SIG-M5 (cell line): ENCODE results near the gene ACSS2.

Experiments
- DNase-seq: peaks from one replicate; lab custom pipeline; 2025; lab: John Stamatoyannopoulos, UW

The ACSS2 gene

DNA sequence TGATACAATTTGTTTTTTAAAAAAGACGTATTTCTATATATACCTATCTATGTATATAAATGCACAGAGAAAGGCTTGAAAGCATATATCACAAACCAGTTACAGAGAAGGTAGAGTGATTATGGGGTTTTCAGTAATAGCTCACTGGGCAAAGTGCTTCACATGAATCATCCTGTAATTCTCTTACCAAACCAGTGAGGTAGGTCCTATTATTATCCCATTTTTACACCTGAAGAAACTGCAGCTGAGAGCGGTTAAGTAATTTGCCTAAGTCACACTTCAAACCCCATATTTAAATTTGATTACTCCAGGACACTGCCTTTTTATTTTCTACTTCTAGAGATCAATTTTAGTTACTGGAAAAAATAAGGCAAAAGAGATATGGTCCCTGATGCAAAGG, 74.8 kb downstream of the ACSS2 start:
- DNase-seq, result no peak

DNA sequence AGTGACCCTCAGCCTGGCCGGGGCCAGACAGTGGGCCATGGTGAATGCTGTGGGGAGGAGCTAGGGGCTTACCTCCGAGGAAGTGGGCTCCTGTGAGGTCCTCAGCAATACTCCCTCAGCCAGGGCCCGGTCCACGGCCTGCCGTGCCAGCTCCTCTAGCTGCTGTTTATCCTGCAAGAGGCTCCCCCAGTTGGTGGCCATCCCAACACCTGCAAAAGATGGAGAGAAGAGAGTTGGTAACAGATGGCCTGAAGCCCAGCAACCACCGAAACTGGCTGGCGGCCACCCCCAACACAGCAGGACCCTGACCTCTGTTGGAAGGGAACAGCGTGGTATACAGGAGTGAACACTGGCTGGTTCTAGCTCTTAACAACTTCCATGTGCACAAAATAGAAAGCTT, 75.2 kb downstream of the ACSS2 start:
- DNase-seq, result no peak

DNA sequence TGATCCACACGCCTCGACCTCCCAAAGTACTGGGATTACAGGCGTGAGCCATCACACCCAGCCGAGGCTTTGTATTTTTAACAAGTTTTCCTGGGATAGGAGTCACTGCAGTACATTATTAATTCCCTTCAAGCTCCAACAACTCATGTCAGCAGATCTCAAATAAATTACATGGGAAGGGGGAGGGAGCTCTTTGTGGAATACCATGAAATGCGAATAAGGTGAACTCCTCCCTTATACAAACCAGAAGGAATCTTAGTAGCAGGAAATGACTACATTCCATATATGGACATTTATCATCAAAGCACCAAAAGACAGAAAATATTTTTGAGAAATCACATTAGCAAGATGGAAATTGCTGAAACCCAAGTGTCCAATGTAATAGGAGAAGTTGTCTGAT, 76.3 kb downstream of the ACSS2 start:
- no peak for DNase-seq

DNA sequence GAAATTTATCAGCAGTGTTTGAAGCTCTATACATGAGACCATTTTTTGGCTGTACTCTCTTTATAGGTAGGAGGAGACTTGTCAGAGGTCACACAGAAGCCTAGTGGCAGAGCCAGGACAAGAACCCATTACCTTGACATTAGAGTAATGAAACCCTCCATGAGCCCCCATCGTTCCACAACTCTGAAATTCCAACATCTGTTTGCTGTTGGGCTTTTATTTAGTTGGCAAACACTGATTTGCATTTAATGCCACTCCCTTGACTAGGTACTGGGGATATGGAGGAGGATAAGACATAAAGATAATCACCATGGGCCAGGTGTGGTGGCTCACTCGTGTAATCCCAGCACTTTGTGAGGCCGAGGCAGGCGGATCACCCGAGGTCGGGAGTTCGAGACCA, 77.5 kb downstream of the ACSS2 start:
- no peak for DNase-seq

DNA sequence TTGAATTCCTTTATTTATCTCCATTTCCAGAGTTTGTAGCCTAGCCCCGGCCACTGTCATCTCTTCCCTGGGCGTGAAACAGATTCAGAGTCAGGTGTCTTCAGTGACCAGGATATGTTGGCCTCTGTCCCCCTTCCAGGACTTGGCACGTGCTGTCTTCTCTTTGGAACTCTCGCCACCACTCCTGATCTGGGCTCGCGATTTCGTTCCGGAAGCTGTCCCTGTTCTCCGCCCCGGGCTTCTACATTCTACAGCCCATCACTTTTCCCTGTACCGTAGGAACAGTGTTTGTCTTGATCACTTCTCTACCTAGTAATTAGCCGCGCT, 78.5 kb downstream of the ACSS2 start:
- DNase-seq, result no peak

DNA sequence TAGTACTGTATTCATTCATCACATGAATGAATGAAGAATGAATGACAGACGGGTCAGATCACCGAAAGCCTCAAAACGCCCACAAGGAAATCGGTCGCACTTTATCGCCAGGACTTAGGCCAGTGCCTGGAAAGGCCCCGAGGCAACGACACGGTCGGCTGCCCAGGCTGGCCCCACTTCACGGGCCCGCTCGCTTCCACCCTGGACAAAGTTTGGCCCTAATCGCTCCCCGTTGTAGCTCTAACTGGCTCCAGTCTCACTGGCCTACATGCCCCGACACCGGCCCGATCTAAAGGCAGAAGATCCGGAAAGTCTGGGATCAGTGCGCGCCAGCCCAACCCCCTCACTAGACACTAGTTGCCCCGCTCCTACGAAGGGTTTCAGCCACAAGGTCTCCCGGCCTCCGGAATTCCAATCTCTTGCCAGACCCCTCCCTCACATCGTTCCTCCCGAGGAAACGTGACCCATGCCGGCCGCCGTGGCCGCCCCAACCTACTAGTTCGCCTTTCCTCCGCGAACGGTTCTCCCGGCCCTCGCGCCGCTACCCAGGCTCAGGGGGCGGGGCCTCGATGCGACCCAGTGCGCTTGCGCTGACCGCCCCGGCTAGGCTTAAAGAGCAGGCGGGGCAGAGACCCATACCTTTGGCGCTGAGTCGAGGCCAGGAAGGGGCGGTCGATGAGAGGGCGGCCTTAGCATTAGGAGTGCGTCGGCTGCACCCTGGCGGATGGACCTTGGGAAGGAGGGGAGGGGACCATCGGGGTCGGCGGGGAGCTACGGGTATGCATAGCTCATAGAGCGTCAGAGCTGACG, 79.0 kb downstream of the ACSS2 start, which contains the start of the genes GSS and MYH7B:
TSS of gene GSS (minus strand) at position 576 of the 810 bp plus-strand sequence. CDS start 3,954 bp downstream, outside the sequence.
TSS of gene MYH7B (plus strand) at position 638 of the 810 bp plus-strand sequence. CDS start 22,138 bp downstream, outside the sequence.
- DNase-seq, result peak; percentile 47

DNA sequence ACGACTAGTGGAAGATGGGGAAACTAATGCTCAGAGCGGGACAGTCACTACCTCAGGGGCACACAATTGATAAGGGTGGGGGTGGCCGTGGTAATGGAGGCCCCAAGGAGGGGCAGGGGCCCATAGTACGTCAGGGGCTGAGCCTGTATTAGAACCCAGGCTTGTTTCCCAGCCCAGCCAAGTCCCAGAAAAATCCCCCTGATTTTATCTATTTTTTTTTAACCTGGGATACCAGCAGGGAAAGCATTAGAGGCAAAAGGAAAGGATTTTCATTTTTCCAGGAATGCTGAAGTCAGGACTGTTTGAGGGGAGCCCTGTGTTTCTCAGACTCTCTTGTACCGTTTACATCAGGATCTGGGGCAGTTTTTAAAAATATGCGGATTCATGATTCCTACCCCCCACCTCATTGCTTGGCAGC, 79.6 kb downstream of the ACSS2 start:
- no peak for DNase-seq

DNA sequence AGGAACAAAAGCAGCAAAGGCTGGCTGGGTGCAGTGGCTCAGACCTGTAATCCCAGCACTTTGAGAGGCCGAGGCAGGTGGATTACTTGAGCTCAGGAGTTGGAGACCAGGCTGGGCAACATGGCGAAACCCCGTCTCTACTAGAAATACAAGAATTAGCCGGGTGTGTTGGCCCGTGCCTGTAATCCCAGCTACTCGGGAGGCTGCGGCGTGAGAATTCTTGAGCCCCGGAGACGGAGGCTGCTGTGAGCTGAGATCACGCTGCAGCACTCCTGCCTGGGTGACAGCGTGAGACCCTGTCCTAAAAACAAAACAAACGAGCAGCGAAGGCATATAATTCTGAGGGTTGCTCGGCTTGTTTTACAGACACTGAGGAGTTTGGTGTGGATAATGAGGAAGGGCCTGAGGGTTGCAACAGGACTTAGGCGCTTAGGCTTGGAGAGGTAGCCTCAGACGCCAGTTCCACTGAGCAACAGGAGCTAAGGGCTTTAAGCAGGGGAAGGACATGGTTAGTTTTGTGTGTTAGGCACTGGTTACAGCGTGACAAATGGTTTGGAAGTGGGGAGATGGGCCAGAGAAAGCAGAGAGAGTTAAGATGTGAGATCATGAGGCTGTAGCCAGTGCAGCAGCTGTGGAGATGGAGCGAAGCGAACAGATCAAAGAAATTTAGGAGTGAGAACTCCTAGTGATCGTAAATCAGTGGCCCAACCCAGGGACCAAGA, 80.5 kb downstream of the ACSS2 start:
- DNase-seq, result no peak

DNA sequence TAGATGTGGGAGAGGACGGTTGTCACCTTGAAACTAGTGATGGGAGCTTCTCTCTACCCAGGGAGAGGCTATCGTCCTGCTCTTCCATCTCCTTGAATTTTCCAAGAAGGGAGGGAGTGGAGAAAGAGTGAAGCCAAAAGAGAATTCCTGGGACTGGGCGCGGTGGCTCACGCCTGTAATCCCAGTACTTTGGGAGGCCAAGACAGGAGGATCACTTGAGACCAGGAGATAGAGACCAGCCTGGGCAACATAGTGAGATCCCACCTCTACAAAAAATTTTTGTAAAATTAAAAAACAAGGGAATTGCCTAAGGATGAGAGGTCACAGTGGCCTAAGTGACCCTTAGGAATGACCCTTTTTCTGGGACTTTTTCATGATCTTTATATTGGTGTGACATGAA, 88.1 kb downstream of the ACSS2 start:
- DNase-seq, result no peak

DNA sequence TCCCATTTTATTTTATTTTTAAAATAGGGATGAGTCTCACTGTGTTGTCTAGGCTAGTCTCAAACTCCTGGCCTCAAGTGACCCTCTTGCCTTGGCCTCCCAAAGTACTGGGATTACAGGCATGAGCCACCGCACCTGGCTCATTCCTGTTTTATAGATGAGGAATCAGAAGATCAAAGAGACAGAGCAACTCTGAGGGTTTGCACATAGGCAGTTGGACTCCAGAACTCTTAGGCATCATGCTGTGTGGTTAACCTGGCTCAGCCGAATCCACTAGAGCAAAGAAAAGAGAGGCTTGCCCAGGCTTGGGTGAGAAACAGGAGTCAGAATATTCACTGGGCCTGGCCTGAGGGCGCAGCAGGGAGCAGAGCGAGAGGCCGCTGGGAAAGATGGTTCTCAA, 88.6 kb downstream of the ACSS2 start:
- DNase-seq, result no peak

DNA sequence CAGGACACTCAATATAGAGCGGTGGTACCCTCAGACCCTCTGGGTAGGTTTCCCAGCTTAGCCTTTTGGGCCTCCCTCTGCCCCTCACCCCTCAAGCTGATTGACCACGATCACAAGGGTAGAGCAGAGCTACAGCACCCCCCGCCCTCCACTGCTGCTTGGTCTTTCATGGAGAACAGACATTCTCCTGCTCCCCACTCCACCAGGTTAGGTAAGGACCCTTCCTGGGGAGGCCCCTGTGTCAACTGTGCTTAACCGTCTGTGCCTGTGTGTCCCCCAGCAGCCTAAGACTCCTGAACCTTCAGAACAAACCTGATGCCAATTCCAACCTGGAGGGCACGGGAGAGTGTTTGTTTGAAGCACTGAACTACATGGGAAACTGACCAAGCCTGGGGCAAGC, 91.0 kb downstream of the ACSS2 start:
- no peak for DNase-seq

DNA sequence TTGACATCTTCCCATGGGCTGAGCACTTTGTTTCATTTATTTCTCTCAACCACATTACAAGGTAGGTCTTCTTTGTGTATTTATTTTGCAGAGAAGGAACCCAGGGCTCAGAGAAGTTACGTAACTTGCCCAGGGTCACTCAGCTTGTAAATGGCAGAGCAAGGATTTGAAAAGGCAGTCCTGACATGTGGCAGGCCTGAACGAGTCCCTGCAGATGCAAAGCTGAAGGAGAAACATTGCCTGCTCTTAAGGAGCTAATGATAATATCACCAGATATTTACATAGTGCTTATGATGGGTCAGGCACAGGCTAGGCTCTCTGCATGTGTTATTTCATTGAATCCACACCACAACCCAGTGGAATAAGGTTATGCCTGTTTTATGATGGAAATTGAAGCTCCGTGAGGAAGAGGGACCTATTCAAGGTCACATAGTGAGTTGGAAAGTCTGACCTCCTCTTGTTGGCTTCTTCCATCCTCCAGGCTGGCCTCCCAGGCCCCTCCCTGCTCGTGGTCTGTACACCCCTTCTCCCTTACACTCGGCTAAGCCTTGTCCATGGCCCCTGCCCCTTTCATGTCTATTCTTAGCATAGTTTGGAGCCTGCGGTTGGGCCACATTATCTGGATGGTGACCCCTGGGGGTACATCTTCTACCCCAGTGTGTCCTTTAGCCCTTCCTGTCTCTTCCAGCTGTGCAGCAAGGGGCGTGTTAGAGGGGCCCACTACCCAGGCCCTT, 91.8 kb downstream of the ACSS2 start:
- no peak for DNase-seq

DNA sequence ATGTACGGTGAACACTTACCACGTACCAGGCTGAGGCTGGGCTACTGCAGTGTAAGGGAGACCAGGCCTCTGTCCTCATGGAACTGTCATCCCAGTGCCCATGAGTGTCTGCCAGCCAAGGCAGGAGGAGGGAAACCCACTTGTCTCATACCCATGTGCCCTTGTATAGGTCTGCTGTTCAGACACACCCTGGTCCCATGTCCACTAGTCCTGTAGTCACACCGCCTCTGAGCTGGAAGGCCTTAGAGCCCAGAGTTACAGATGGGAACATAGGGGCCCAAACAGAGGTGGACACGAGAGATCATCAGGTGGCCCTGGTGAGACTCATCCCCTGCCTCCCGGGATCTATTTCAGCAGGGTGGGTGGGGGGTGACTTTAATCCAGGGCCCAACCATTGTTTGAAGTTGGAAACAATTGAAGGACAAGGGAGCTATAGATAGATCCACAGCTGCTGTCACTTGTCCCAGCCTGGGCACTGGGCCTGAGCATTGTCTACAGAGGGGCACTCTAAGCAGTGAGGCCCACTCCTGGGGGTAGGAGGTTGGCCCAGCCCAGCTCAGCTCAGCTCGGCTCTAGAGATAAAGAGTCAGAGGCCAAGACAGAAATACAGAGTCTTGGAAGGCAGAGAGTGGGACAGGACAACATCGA, 93.9 kb downstream of the ACSS2 start:
- no peak for DNase-seq

DNA sequence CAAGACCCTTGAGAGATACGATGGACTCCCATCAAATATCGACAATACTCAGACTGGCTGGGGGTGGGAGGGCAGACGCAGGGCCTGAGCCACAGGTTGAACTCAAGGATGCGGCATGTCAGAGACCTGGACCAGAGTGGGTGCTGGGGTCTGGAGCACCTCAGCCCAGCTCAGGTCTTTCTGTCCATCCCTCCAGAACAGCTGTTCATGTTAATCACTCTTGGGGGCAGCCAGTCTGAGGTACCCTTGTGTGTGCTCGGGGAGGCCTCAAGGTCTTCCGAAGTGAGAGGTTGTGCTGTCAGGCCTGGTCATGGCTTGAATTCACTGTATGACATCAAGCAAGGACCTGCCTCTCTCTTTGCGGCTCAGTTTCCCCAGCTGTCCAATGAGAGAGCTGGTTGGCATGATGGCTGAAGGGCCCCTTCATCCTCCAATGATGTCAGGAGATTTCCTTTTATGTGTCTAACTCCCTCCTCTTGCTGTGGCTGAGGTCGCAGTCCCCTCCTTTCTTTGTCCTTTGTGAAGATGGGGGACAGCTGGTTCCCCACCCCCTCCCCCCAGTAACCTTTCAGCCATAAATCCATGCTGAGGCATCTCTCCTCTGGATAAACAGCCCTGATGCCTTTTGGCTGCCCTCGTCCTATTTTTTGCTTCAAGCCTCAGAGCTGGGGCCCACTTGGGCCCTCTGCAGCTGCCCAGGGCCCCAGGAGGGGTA, 94.6 kb downstream of the ACSS2 start:
- no peak for DNase-seq

DNA sequence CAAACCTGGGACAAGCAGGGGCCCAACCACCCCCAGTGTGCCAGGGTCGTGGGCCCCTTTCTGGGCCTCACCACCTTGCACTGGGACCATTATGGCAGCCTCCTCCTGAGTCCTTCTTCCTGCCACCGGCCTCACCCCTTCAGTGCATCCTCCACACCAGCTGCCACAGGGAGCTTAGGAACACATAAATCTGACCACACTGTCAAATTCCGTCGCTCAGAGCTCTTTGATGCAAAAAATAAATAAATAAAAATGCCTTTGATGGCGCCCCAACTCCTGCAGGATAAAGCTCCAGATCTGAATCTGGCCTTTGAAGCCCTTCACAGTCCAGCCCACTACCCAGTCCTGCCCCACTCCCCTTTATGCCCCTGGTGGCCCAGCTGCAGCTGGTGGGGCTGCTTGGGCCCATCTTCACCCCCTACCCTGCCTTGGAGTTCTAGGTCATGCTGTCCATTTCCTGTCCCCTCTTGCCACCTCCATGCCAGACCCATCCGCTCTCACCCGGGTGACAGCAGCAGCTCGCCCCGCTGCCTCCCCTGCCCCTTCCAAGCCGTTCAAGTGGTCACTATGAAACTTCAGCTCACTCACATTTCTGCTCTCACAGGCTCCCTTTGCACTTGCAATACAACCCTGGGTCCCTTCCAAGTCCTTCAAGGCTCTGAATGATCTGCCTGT, 95.3 kb downstream of the ACSS2 start:
- no peak for DNase-seq

DNA sequence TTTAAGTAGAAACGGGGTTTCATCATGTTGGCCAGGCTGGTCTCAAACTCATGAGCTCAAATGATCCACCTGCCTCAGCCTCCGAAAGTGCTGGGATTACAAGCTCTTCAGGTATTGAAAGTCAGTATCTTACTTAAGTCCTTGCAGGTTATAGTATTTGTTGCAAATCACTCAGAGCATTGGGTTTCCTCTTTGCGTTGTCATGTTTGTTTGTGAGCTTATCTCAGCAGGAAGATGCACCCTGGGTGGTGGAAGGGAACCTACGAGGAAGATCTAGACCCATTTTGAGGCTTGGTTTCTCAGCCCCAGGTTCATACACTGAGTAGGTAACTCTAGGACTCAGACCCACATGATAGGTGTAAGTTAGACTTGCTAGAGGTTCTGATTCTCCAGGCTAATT, 97.8 kb downstream of the ACSS2 start:
- DNase-seq, result no peak

DNA sequence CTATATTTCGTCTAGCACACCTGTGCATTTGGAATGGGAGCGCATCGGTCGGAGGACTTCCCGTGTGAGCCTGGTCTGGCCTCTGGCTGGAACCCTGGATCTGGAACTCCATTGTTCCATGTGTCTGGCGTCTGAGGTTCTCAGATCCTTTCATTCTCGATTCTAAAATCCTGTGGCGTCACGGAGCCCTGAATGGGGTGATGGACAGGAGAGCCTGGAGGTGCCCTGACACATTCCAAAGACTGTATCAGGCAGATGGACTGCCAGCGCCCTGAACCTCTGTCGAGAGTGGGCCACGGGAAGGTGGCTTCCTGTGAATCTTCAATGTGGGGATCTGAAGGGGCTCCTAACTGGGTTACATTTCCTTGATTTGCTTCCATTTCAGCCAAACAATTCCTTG, 99.9 kb downstream of the ACSS2 start:
- DNase-seq, result no peak
